IPS-15b (cell line): Measurements from ENCODE around the gene GNRH2.

Source experiments
- H3K27me3 ChIP-seq: one replicate; pipeline ENCODE4 v1.6.1; 2013; ENCODE audit warnings: low read length; ENCODE audit not compliant: control insufficient read depth, insufficient read depth
- H3K36me3 ChIP-seq: one replicate; pipeline ENCODE4 v1.6.1; 2013; ENCODE audit warnings: low read length; ENCODE audit not compliant: control insufficient read depth, insufficient read depth
- H3K4me1 ChIP-seq: one replicate; pipeline ENCODE4 v1.6.1; 2013; ENCODE audit warnings: mild to moderate bottlenecking, low read length; ENCODE audit not compliant: control insufficient read depth, insufficient read depth
- H3K4me3 ChIP-seq: one replicate; pipeline ENCODE4 v1.5.1; 2013; ENCODE audit warnings: low read depth, low read length
- H3K9ac ChIP-seq: one replicate; pipeline ENCODE4 v1.6.1; 2013; ENCODE audit warnings: low read depth, mild to moderate bottlenecking, low read length
- H3K9me3 ChIP-seq: one replicate; pipeline ENCODE4 v1.6.1; 2013; ENCODE audit warnings: mild to moderate bottlenecking, low read length; ENCODE audit not compliant: control insufficient read depth, insufficient read depth

Gene GNRH2

GRCh38 chr20:3081641-3082040 lies 38.2 kb downstream of the GNRH2 start:
- no peaks in the 10 kb centered on the region for H3K36me3 ChIP-seq
- peaks cover 47% of the 10 kb centered on the region for H3K27me3 ChIP-seq

GRCh38 chr20:3082306-3082951 lies 39.0 kb downstream of the GNRH2 start:
- no peaks in the 10 kb centered on the region for H3K9me3 ChIP-seq
- H3K4me3 ChIP-seq: peak overlapping the region; percentile 52
- peaks cover 47% of the 10 kb centered on the region for H3K27me3 ChIP-seq
- H3K9ac ChIP-seq: no peak overlapping the region
- peaks cover 2% of the 10 kb centered on the region for H3K4me1 ChIP-seq
- no peaks in the 10 kb centered on the region for H3K36me3 ChIP-seq

More at GRCh38 chr20:3081641-3082040, 38.2 kb downstream of the GNRH2 start:
- Histone ChIP-seq H3K4me1 (peaks cover 2% of the 10 kb centered on the region), H3K9me3 (no peaks in the 10 kb centered on the region), H3K9ac (no peak overlapping the region), H3K4me3 (peak overlapping the region; percentile 52)

- H3K27me3 ChIP-seq: peaks cover 47% of the 10 kb centered on the region
- H3K4me3 ChIP-seq: peak overlapping the region; percentile 65
- H3K4me1 ChIP-seq: peaks cover 2% of the 10 kb centered on the region
- no peaks in the 10 kb centered on the region for H3K9me3 ChIP-seq
- no peak overlapping the region for H3K9ac ChIP-seq
- H3K36me3 ChIP-seq: no peaks in the 10 kb centered on the region
These were observed 39.8 kb downstream of the GNRH2 start for GRCh38 chr20:3082955-3083952.

DNA sequence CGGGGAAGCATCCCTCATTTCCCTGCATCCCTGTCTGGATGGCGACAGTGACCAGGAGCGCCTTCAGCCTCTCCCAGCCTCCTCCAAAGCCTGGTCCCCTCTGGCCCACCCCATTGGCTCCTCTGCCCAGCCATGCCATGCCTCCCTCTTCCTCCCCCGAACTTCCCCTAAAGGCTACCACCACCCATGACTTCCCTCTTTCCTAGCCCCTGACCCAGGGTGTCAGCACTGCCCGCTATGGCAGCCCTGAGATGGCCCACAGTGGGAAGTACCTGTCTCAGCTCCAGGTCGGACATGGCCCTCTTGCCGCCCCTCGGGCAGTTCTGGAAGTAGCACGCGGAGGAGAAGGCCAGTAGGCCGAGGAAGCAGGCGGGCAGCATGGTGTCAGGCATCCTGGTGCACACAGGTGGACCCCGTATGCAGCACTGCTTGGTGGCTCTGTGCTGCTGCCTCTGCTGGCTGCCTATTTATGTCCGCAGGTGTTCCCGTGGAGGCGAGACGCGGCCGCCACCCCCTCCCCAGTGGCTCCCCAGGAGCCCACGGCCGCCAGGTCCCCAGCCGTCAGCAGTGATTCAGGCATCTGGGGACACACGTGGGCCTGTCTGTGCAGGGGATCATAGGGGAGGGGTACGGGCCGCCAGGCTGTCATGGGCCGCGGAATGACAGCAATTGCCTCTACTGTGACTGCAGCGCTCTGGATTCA lies 41.0 kb downstream of the GNRH2 start, which contains the start of gene AVP:
Gene AVP, minus strand, starts transcription at position 442 of the 703 bp plus-strand sequence. Its CDS starts 50 bp downstream, at position 392.
- Histone ChIP-seq H3K36me3 (no peaks in the 10 kb centered on the region), H3K4me3 (peak within 1 kb of the TSS; percentile 65), H3K27me3 (peaks cover 42% of the 10 kb centered on the region), H3K4me1 (peaks cover 2% of the 10 kb centered on the region), H3K9me3 (no peaks in the 10 kb centered on the region), H3K9ac (no peak within 1 kb of the TSS)

- H3K4me3 ChIP-seq: no peak overlapping the region
- no peaks in the 10 kb centered on the region for H3K9me3 ChIP-seq
- peaks cover 43% of the 10 kb centered on the region for H3K27me3 ChIP-seq
- H3K4me1 ChIP-seq: peaks cover 2% of the 10 kb centered on the region
- H3K9ac ChIP-seq: no peak overlapping the region
- no peaks in the 10 kb centered on the region for H3K36me3 ChIP-seq
These were observed 41.6 kb downstream of the GNRH2 start for GRCh38 chr20:3084986-3085360.

- no peaks in the 10 kb centered on the region for H3K9me3 ChIP-seq
- no peak overlapping the region for H3K4me3 ChIP-seq
- no peak overlapping the region for H3K9ac ChIP-seq
- peaks cover 42% of the 10 kb centered on the region for H3K27me3 ChIP-seq
- peaks cover 2% of the 10 kb centered on the region for H3K4me1 ChIP-seq
- no peaks in the 10 kb centered on the region for H3K36me3 ChIP-seq
These were observed 42.2 kb downstream of the GNRH2 start for GRCh38 chr20:3085571-3086072.

- H3K36me3 ChIP-seq: no peaks in the 10 kb centered on the region
- peaks cover 2% of the 10 kb centered on the region for H3K4me1 ChIP-seq
- H3K4me3 ChIP-seq: no peak overlapping the region
- no peaks in the 10 kb centered on the region for H3K9me3 ChIP-seq
- peaks cover 36% of the 10 kb centered on the region for H3K27me3 ChIP-seq
- no peak overlapping the region for H3K9ac ChIP-seq
These were observed 44.6 kb downstream of the GNRH2 start for GRCh38 chr20:3088031-3088430.

GRCh38 chr20:3090565-3090964 lies 47.1 kb downstream of the GNRH2 start:
- no peak overlapping the region for H3K9ac ChIP-seq
- no peak overlapping the region for H3K4me3 ChIP-seq
- H3K4me1 ChIP-seq: no peaks in the 10 kb centered on the region
- peaks cover 20% of the 10 kb centered on the region for H3K27me3 ChIP-seq
- H3K36me3 ChIP-seq: no peaks in the 10 kb centered on the region
- H3K9me3 ChIP-seq: no peaks in the 10 kb centered on the region

- Histone ChIP-seq H3K4me1 (no peaks in the 10 kb centered on the region), H3K4me3 (peak overlapping the region; percentile 37), H3K9me3 (no peaks in the 10 kb centered on the region), H3K27me3 (peaks cover 20% of the 10 kb centered on the region), H3K36me3 (no peaks in the 10 kb centered on the region), H3K9ac (peak overlapping the region; percentile 47)
These were observed 49.4 kb downstream of the GNRH2 start for GRCh38 chr20:3092611-3093379.

DNA sequence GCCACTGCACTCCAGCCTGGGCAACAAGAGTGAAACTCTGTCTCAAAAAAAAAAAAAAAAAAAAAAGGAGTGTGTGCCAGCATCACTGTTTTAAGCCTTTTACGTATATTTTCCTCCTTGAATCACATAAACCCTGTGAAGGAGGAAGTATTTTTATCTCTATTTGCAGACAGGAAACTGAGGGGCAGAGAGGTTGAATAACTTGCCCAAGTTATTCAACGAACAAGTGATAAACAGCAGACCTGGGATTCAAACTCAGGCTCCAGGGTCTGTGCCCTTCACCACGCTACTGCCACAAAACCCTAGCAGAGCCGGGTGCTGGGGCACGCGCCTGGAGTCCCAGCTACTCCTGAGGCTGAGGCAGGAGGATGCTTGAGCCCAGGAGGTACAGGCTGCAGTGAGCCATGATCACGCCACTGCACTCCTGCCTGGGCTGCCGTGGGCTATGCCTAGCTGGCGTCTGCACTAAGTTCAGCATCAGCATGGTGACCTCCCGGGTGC lies 50.5 kb downstream of the GNRH2 start:
- H3K9me3 ChIP-seq: no peaks in the 10 kb centered on the region
- H3K4me1 ChIP-seq: no peaks in the 10 kb centered on the region
- no peak overlapping the region for H3K4me3 ChIP-seq
- no peaks in the 10 kb centered on the region for H3K36me3 ChIP-seq
- peaks cover 20% of the 10 kb centered on the region for H3K27me3 ChIP-seq
- H3K9ac ChIP-seq: no peak overlapping the region
